ENCODE measurements around the gene DES.

- TF ChIP-seq, protein P1, sequence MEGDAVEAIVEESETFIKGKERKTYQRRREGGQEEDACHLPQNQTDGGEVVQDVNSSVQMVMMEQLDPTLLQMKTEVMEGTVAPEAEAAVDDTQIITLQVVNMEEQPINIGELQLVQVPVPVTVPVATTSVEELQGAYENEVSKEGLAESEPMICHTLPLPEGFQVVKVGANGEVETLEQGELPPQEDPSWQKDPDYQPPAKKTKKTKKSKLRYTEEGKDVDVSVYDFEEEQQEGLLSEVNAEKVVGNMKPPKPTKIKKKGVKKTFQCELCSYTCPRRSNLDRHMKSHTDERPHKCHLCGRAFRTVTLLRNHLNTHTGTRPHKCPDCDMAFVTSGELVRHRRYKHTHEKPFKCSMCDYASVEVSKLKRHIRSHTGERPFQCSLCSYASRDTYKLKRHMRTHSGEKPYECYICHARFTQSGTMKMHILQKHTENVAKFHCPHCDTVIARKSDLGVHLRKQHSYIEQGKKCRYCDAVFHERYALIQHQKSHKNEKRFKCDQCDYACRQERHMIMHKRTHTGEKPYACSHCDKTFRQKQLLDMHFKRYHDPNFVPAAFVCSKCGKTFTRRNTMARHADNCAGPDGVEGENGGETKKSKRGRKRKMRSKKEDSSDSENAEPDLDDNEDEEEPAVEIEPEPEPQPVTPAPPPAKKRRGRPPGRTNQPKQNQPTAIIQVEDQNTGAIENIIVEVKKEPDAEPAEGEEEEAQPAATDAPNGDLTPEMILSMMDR (IDR thresholded peaks at IDR 0.05; ENCODE audit: low read depth, low read length): no peak
- peak; percentile 15 for TF ChIP-seq POLR2A (IDR thresholded peaks at IDR 0.05; ENCODE audit: extremely low read depth, insufficient read length)
Observed at GRCh38 chr2:219441451-219442255, 23.5 kb downstream of the DES start.
